Measurements from ENCODE around the gene MDK. TPM values are rescaled to one million over a fixed set of nuclear protein-coding genes. Genes with fewer than 3 reads are reported as not detected.

MDK gene
- total RNA-seq, 2 experiments from 2014 or later, result 3.5 to 4.1 TPM

DNA sequence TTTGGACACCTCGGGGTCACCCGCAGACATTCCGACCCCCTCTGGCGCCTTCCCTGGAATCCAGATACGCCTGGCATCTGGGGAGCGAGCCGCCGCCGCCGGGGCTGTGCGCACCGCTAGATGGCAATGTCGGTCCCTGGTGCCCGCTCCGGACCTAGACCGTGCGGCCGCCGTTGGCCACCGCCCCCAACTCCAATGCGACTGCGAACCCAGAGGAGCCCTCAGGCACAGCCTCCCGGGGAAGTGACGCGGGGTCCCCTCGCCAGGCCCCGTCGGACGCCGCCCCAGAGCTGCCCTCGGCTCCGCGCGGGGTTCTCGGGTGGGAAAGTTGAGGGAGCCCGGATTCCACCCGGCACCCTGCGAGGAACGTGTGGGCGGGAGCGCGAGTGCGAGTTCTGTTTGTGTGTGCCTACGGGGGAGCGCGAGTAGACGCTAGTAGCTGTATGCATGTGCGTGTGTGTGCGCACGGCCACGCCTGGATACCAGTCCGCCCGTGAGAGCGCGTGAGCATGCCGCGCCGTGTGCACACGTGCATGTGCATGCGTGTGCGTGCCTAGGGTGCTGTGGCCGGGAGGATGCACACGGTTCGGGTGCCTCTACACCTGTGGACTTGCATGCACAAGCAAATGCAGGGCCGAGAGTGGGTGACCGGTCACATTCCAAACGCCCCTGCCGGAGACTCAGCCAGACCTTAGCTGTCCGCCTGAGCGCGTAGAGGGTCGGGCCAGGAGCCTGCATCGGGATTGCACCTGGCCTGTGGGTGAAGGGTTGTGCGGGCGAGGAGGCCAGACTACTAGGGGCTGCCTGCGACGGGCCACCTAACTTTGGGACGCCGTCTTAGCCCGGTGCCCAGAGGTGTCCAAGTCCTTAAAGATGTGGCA lies 8.2 kb downstream of the MDK start:
- Mint-ChIP-seq H3K36me3 (ENCODE audit: low read depth) (no peaks in the 10 kb centered on the region), H3K4me1 (peaks cover 38% of the 10 kb centered on the region), H3K9me3 (no peaks in the 10 kb centered on the region), H3K4me3 (peak overlapping the region; percentile 30), H3K27me3 (peaks cover 65% of the 10 kb centered on the region), H3K27ac (no peak overlapping the region)
- DNase-seq, result peak; percentile 62
- ChIA-PET POLR2A (interaction anchor here (1.4 kb wide), 1 partner anchor 37 kb away, joined by 3 read pairs; no protein-coding TSS in a partner anchor), CTCF (interaction anchor here (0.6 to 2.1 kb wide), 11 partner anchors 10 to 281 kb away, joined by 3 to 13 read pairs (median 3); partner anchors contain the start of genes ATG13 and HARBI1)

DNA sequence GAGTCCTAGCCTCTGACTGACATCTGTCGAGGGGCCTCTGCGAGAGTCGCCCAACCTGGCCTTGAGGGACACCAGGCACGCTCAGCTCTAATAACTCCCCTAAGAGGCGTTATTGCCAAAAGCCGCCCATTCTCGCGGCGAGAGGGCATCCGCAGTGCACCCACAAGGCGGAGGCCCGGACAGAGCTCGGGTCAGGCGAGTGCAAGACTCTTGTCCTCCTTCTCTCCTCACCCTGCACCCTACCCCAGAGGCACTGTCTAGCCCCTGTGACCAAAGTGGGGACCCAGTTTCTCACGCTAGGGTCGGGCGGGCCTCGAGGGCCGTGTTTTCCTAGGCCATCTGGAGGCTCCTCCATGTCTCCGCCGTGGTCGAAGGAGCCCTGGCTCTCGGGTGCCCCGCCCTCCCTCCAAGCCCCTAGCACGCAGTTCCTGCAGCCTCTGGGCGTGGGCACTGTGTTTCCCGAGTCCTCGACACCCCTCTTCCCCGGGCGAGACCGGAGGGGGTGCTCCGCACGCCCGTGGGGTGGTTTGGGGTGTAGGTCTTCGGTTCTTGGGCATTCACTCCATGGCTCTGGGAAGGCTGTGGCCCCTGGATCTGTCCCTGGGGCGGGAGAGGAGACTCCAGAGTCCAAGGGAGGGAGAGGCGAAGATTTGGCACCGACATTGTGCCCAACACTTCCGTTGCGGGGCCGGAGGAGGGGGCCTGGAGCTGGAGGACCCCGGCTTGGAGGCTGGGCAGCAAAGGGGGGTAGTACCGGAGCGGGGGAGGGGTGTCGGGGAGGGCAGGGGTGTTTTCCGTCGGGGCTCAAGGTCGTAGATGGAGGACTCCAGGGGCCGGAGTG lies 9.1 kb downstream of the MDK start:
- Mint-ChIP-seq H3K36me3 (ENCODE audit: low read depth) (no peaks in the 10 kb centered on the region), H3K9me3 (no peaks in the 10 kb centered on the region), H3K27ac (no peak overlapping the region), H3K4me1 (peaks cover 38% of the 10 kb centered on the region), H3K27me3 (peaks cover 62% of the 10 kb centered on the region), H3K4me3 (no peak overlapping the region)
- peak; percentile 18 for DNase-seq
- ChIA-PET CTCF (interaction anchor here (0.7 to 2.1 kb wide), 6 partner anchors 9 to 227 kb away, joined by 3 to 13 read pairs (median 6); partner anchors contain the start of genes ATG13 and HARBI1), POLR2A (interaction anchor here (1.8 kb wide), 1 partner anchor 42 kb away, joined by 5 read pairs; no protein-coding TSS in a partner anchor)

DNA sequence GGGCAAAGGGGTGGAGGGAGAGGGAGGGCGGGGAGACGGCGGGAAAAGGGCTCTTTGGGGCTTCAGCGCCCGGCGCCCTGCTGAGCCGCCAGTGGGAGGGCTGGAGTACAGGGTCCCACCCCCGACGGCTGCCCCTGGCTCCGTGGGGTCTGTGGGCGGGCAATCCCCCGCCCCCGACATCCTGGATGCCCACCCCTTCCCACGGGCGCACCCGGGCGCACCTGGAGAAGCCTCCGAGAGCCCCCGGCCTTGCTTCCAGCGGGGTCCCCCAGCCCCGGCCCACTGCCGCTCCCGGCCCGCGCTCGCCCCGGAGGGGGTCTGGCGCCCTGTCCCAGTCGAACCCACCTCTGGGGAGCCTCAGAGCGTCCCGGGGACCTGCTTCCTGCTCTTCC lies 9.7 kb downstream of the MDK start:
- H3K27me3 Mint-ChIP-seq, result peaks cover 56% of the 10 kb centered on the region

DNA sequence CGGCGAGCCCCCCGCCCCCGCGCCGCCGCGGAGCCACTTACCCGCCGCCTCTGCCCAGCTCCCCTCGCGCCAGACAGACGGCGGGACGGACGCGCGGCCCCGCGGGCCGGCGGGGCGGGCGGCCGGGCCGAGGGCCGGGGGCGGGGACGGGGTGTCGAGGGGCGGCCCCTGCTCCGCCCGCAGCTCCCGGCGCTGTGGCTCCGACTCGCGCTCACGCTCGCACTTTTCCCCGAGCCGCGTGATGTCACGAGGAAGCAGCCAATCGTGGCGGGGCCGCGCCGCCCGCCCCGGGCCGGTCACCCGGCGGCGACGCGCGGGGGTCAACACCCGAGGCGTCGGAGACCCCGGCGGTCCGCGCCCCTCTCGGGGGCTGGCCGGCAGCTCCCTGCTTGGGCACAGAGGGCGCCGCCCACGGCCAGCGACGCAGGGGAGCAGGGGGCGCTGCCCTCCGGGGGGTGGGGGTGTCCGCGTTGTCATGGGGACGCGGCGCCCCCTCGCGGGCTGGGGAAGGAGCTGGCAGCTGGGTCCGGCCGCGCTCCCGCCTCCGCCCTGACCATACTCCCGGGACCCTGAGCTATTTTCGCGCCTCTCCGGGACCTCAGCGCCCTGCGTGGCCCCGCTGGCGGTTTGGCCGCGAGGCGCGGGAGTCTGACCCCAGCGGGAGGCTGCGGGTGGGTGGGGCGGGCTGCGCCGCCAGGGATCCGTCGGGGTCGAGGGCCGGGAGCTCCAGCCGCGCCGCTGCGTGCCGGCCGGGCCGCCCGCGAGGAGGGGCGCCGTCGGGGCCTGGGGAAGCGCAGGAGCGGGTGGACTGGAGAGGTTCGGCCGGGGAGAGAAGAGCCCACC lies 10.3 kb downstream of the MDK start, which contains the start of gene CHRM4:
TSS of gene CHRM4 (minus strand) at position 199 of the 843 bp plus-strand sequence. CDS start 5,219 bp downstream, outside the sequence.
- peaks cover 50% of the 10 kb centered on the region for H3K27me3 Mint-ChIP-seq
- peak within 1 kb of the TSS; percentile 51 for H3K4me3 Mint-ChIP-seq
- no peaks in the 10 kb centered on the region for H3K9me3 Mint-ChIP-seq
- ChIA-PET POLR2A (interaction anchor here (1.8 kb wide), 1 partner anchor 43 kb away, joined by 5 read pairs; no protein-coding TSS in a partner anchor), CTCF (interaction anchor here (0.6 to 1.5 kb wide), 7 partner anchors 8 to 139 kb away, joined by 3 to 4 read pairs (median 3); no protein-coding TSS in a partner anchor)
- H3K27ac Mint-ChIP-seq, result no peak within 1 kb of the TSS
- H3K36me3 Mint-ChIP-seq (ENCODE audit: low read depth), result no peaks in the 10 kb centered on the region
- peaks cover 38% of the 10 kb centered on the region for H3K4me1 Mint-ChIP-seq
- peak; percentile 27 for DNase-seq

More for the DNA sequence above, 9.7 kb downstream of the MDK start:
- Mint-ChIP-seq H3K27ac (no peak overlapping the region), H3K36me3 (ENCODE audit: low read depth) (no peaks in the 10 kb centered on the region), H3K9me3 (no peaks in the 10 kb centered on the region), H3K4me3 (no peak overlapping the region), H3K4me1 (peaks cover 38% of the 10 kb centered on the region)
- no peak for DNase-seq
- CTCF ChIA-PET, result interaction anchor here (1.5 kb wide), 1 partner anchor 131 kb away, joined by 3 read pairs; no protein-coding TSS in a partner anchor
- POLR2A ChIA-PET, result interaction anchor here (1.8 kb wide), 1 partner anchor 42 kb away, joined by 5 read pairs; no protein-coding TSS in a partner anchor

DNA sequence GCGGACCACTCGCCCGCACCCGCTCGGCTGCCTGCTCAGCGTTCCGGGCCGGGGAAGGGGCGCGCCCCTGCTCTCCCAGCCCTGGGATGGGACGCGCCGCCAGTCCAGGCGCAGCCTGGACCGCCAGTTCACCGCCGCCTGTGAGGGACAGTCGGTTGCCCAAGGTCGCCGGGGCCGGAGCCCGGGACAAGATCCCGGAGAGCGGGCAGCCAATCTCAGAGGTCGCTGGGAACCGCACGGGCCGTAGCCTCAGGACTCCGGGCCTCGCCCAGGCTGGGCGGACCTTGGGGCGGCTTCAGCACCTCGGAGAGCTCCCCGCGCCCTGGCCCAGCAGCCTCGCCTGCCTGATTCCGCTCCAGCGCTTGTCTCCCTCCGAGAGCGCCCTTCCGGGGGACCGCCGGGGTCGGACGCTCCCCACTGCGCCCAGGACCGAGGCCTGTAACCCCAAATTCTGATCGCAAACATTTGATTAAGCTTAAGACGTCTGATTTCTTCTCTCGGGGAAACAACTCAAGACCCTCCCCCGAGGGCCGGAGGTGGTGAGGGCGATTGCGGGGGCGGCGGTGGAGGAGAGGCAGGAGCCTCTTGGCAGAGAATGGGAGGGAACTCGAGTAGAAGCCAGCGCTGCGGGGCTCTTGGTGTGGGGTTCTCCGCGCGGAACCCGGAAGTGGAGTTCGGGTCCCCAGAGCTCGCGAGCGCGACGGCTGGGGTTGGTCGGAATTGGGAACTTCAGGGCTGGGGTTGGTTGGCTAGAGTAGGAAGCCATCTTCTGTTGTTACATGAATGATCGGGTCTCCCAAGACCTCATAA lies 11.2 kb downstream of the MDK start:
- no peak overlapping the region for H3K27ac Mint-ChIP-seq
- ChIA-PET POLR2A (interaction anchor here (0.9 kb wide), 1 partner anchor 59 kb away, joined by 3 read pairs; no protein-coding TSS in a partner anchor), CTCF (interaction anchor here (0.6 to 1.5 kb wide), 7 partner anchors 9 to 138 kb away, joined by 3 to 4 read pairs (median 3); no protein-coding TSS in a partner anchor)
- H3K9me3 Mint-ChIP-seq, result no peaks in the 10 kb centered on the region
- H3K4me1 Mint-ChIP-seq, result peaks cover 34% of the 10 kb centered on the region
- H3K4me3 Mint-ChIP-seq, result peak overlapping the region; percentile 51
- DNase-seq, result peak; percentile 83
- H3K27me3 Mint-ChIP-seq, result peaks cover 43% of the 10 kb centered on the region
- H3K36me3 Mint-ChIP-seq (ENCODE audit: low read depth), result no peaks in the 10 kb centered on the region

DNA sequence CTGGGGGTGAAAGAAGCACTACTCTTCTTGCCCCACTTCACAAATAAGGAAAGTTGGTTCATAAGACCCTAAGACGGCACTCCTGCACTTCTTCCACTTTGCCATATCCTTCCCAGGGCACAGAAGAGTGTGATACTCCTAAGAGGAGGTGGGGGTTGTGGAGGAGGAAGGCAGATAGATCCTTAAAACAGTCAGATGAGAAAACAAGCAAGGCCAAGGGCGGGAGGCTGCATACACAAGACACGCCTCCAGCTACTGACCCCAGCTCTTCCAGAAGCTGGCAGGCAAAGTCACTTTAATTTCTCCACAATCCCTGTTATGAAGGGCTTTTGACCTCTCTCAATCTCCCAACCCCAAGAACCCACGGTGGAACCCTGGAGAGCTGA lies 11.8 kb downstream of the MDK start:
- Mint-ChIP-seq H3K27me3 (peaks cover 39% of the 10 kb centered on the region), H3K9me3 (no peaks in the 10 kb centered on the region)
- POLR2A ChIA-PET, result interaction anchor here (0.9 kb wide), 1 partner anchor 58 kb away, joined by 3 read pairs; no protein-coding TSS in a partner anchor

DNA sequence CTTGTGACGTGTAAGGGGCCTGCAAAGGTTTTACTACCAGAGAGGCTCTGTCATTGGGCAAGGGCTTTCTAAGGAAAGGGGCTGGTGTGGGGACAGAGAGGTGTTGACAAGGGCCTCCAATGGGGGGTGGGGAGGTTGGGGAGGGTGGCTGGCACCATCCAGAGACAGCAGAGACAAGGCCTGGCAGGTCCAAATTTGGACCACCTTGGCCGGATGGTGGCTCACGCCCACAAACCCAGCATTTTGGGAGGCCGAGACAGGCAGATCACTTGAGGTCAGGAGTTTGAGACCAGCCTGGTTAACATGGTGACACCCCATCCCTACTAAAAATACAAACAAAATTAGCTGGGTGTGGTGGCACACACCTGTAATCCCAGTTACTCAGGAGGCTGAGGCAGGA lies 12.3 kb downstream of the MDK start:
- Mint-ChIP-seq H3K36me3 (ENCODE audit: low read depth) (no peaks in the 10 kb centered on the region), H3K4me1 (peaks cover 26% of the 10 kb centered on the region), H3K4me3 (no peak overlapping the region), H3K27me3 (peaks cover 34% of the 10 kb centered on the region), H3K27ac (no peak overlapping the region), H3K9me3 (no peaks in the 10 kb centered on the region)
- ChIA-PET CTCF (no interaction called here), POLR2A (no interaction called here)
- no peak for DNase-seq

More for the DNA sequence above, 11.8 kb downstream of the MDK start:
- Mint-ChIP-seq H3K4me1 (peaks cover 30% of the 10 kb centered on the region), H3K27ac (no peak overlapping the region), H3K4me3 (peak overlapping the region; percentile 51), H3K36me3 (ENCODE audit: low read depth) (no peaks in the 10 kb centered on the region)
- CTCF ChIA-PET, result interaction anchor here (1.0 kb wide), 1 partner anchor 10 kb away, joined by 3 read pairs; no protein-coding TSS in a partner anchor
- no peak for DNase-seq

DNA sequence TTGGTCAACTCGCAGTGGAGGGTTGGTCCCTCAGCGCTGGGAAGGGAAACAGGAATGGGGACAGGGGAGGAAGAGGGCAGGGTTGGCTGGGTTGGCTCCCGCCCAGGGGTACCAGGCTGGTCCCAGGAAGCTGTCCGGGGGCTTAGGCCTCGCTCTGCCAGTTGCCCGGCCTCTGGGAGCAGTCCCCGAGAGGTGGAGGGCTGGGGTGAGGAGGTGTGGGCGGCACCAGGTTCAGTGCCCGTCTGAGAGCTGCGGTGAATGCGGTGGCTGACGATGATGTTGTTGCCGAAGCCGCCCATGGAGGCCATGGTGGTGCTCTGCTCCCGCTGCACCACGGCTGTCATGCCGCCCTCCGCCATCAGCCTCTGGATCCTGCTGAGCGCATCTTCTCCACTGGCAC lies 16.1 kb downstream of the MDK start:
- no peaks in the 10 kb centered on the region for H3K9me3 Mint-ChIP-seq
- no peak for DNase-seq
- no peak overlapping the region for H3K4me3 Mint-ChIP-seq
- ChIA-PET POLR2A (no interaction called here), CTCF (no interaction called here)
- H3K27me3 Mint-ChIP-seq, result peaks cover 12% of the 10 kb centered on the region
- no peaks in the 10 kb centered on the region for H3K36me3 Mint-ChIP-seq (ENCODE audit: low read depth)
- peaks cover 10% of the 10 kb centered on the region for H3K4me1 Mint-ChIP-seq
- no peak overlapping the region for H3K27ac Mint-ChIP-seq

DNA sequence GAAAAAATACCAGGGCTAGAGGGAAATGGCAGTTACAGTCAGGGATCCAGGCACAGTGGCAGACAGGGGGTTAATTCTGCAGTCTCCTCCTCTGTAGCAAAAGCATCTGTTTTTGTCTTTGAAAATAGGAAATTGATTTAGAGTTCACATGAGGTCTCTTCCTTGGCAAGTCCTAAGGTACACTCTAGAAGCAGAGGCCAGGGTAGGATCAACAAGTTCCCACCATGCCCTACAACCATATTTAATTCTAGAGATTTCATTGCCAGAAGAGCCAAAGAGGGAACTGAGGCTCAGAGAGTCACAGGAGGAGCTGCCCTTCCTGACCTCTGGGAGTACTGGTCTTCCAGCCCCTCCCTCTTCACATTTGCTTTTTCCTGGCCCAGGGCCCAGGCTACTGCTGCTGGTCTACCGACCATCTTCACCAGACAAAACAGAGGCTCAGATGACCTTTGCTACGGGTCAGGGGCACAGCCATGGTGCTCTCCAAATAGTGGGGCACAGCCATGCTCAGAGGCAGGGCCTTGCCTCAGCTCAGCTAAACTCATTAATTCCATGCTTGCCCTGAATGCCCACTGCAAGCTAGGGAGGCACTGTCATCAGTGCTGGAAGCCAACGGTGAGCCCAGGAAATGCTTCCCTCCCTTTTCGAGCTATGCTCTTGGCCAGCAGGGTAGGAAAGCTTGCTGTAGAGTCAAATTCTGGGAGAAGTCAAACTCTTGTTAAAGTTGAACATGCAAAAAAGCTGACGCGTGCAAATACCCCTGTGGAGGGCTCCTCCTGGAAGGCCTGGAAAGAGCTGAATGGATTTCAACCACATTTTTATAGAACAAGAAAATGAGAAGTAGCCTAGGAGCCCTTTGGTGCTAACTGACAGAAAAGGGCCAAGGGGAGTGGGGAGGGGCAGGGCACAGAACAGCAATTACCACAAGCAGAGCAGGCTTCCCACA lies 21.8 kb downstream of the MDK start:
- DNase-seq, result no peak
- H3K36me3 Mint-ChIP-seq (ENCODE audit: low read depth), result peaks cover 13% of the 10 kb centered on the region
- ChIA-PET POLR2A (no interaction called here), CTCF (no interaction called here)
- H3K27ac Mint-ChIP-seq, result no peak overlapping the region
- no peaks in the 10 kb centered on the region for H3K9me3 Mint-ChIP-seq
- H3K4me3 Mint-ChIP-seq, result no peak overlapping the region
- H3K27me3 Mint-ChIP-seq, result no peaks in the 10 kb centered on the region
- no peaks in the 10 kb centered on the region for H3K4me1 Mint-ChIP-seq

DNA sequence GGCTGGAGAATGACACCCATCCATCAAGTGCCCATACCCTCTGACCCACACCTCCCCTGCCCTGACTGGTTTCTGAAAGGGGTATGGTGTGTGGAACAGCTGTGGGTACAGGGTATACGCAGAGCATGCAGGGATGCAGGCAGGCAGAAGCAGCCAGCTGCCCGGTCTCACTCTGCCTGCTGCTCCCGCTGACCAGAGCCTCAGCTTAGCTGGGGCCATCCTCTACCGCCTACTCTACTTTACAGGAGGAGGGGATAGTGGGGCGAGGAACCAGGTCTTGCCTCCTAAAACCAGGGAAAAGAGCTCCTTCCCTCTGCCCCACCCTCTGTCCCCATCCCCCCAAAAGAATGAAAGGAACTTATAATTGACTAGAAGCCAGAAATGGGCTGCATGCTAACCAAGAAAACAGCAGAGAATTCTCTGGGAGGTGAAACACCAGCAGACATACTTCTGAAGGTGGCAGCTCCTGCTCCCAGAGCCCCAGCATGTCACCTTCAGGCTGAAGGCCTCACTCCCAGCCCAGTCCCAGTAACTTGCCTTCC lies 23.1 kb downstream of the MDK start:
- Mint-ChIP-seq H3K27ac (no peak overlapping the region), H3K4me3 (no peak overlapping the region), H3K9me3 (no peaks in the 10 kb centered on the region), H3K27me3 (no peaks in the 10 kb centered on the region), H3K36me3 (ENCODE audit: low read depth) (peaks cover 15% of the 10 kb centered on the region), H3K4me1 (no peaks in the 10 kb centered on the region)
- ChIA-PET CTCF (interaction anchor here (0.8 kb wide), 1 partner anchor 16 kb away, joined by 3 read pairs; no protein-coding TSS in a partner anchor), POLR2A (no interaction called here)
- DNase-seq, result no peak

Data from activated CD4-positive, alpha-beta memory T cell treated with anti-CD3 and anti-CD28 coated beads, Interleukin-2, amount 10 ng/mL, durations not matched to agents 7 days and 5 days (primary cell).